ENCODE results near the gene SHKBP1. TPM values are rescaled to one million over a fixed set of nuclear protein-coding genes. Genes with fewer than 3 reads are reported as not detected.

The SHKBP1 gene
- total RNA-seq, 1 donor from 2014 or later, result 170 TPM

GRCh38 chr19:40611900-40612698 lies 35.4 kb downstream of the SHKBP1 start:
- no peak for TF ChIP-seq CTCF (IDR thresholded peaks at IDR 0.05; ENCODE audit: partially characterized antibody, unreplicated experiment)
- Mint-ChIP-seq H3K27ac (ENCODE audit: unreplicated experiment) (peak overlapping the region; percentile 15), H3K27me3 (ENCODE audit: unreplicated experiment) (peaks cover 28% of the 10 kb centered on the region), H3K36me3 (ENCODE audit: unreplicated experiment) (peaks cover 11% of the 10 kb centered on the region), H3K4me1 (ENCODE audit: low read depth, unreplicated experiment) (peaks cover 6% of the 10 kb centered on the region), H3K4me3 (ENCODE audit: unreplicated experiment) (peak overlapping the region; percentile 41), H3K9me3 (ENCODE audit: unreplicated experiment) (peaks cover 12% of the 10 kb centered on the region)
- DNase-seq, result no peak

GRCh38 chr19:40612831-40613689 lies 36.4 kb downstream of the SHKBP1 start:
- H3K4me3 Mint-ChIP-seq (ENCODE audit: unreplicated experiment), result peak overlapping the region; percentile 98
- H3K4me1 Mint-ChIP-seq (ENCODE audit: low read depth, unreplicated experiment), result peaks cover 6% of the 10 kb centered on the region
- DNase-seq, result peak; percentile 67
- H3K27ac Mint-ChIP-seq (ENCODE audit: unreplicated experiment), result peak overlapping the region; percentile 11
- peaks cover 11% of the 10 kb centered on the region for H3K36me3 Mint-ChIP-seq (ENCODE audit: unreplicated experiment)
- H3K9me3 Mint-ChIP-seq (ENCODE audit: unreplicated experiment), result peaks cover 12% of the 10 kb centered on the region
- peaks cover 23% of the 10 kb centered on the region for H3K27me3 Mint-ChIP-seq (ENCODE audit: unreplicated experiment)
- TF ChIP-seq CTCF (IDR thresholded peaks at IDR 0.05; ENCODE audit: partially characterized antibody, unreplicated experiment), result no peak

DNA sequence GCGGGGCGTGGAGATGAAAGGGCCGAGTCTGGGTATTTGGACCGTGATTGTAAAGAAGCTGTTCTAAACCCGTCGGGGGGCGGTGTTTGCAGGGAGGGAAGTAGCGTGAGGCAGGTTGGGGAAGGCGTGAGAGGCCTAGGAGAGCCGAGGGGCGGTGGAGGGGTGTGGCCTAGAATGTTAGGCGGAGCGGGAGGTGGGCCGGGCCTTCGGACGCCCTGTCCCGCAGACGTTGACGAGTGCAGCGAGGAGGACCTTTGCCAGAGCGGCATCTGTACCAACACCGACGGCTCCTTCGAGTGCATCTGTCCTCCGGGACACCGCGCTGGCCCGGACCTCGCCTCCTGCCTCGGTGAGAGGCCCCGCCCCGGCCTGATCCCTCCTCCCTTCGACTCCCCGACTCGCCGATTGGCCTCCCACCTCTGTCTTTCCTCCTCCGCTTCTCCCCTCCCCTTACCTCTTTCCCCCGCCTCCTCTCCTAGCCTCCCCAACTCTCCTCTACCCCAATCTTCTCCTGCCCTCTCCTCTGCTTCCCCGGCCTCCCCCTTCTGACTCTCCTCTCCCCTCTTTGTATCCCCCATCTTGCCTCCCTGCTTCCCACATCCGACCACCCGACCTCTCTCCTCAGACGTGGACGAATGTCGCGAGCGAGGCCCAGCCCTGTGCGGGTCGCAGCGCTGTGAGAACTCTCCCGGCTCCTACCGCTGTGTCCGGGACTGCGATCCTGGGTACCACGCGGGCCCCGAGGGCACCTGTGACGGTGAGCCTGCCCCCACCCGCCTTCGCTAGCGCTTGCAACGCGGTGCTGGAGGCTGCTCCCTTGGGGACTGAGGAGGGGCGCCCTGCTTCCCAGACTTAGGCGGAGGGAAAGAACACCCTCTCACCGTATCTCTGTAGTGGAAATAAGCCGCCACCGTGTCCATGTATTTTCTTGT lies 37.3 kb downstream of the SHKBP1 start:
- peaks cover 6% of the 10 kb centered on the region for H3K4me1 Mint-ChIP-seq (ENCODE audit: low read depth, unreplicated experiment)
- H3K4me3 Mint-ChIP-seq (ENCODE audit: unreplicated experiment), result peak overlapping the region; percentile 98
- H3K27ac Mint-ChIP-seq (ENCODE audit: unreplicated experiment), result peak overlapping the region; percentile 97
- H3K9me3 Mint-ChIP-seq (ENCODE audit: unreplicated experiment), result peaks cover 12% of the 10 kb centered on the region
- DNase-seq, result peak; percentile 86
- H3K36me3 Mint-ChIP-seq (ENCODE audit: unreplicated experiment), result peaks cover 8% of the 10 kb centered on the region
- H3K27me3 Mint-ChIP-seq (ENCODE audit: unreplicated experiment), result peaks cover 22% of the 10 kb centered on the region
- TF ChIP-seq CTCF (IDR thresholded peaks at IDR 0.05; ENCODE audit: partially characterized antibody, unreplicated experiment), result no peak

- H3K27me3 Mint-ChIP-seq (ENCODE audit: unreplicated experiment), result peaks cover 21% of the 10 kb centered on the region
- peaks cover 12% of the 10 kb centered on the region for H3K9me3 Mint-ChIP-seq (ENCODE audit: unreplicated experiment)
- H3K4me3 Mint-ChIP-seq (ENCODE audit: unreplicated experiment), result peak overlapping the region; percentile 98
- DNase-seq, result peak; percentile 83
- H3K27ac Mint-ChIP-seq (ENCODE audit: unreplicated experiment), result peak overlapping the region; percentile 97
- no peak for TF ChIP-seq CTCF (IDR thresholded peaks at IDR 0.05; ENCODE audit: partially characterized antibody, unreplicated experiment)
- H3K4me1 Mint-ChIP-seq (ENCODE audit: low read depth, unreplicated experiment), result peaks cover 6% of the 10 kb centered on the region
- peaks cover 5% of the 10 kb centered on the region for H3K36me3 Mint-ChIP-seq (ENCODE audit: unreplicated experiment)
These were observed 38.1 kb downstream of the SHKBP1 start for GRCh38 chr19:40614622-40615411.

Measured in glutamatergic neuron (in vitro differentiated cells).